GM19099 (cell line): ENCODE measurements around the gene SETBP1.

Experiments used
- POLR2A ChIP-seq: IDR thresholded peaks from 3 replicates; pipeline ENCODE4 v1.6.1; 2011; ENCODE audit warnings: low read depth; ENCODE audit not compliant: insufficient read length; ENCODE audit errors: extremely low read depth

SETBP1 gene

GRCh38 chr18:45050712-45051601 lies 370.3 kb downstream of the SETBP1 start:
- TF ChIP-seq POLR2A, result no peak

- no peak for TF ChIP-seq POLR2A
Measured at GRCh38 chr18:45054636-45055035, 373.9 kb downstream of the SETBP1 start.

DNA sequence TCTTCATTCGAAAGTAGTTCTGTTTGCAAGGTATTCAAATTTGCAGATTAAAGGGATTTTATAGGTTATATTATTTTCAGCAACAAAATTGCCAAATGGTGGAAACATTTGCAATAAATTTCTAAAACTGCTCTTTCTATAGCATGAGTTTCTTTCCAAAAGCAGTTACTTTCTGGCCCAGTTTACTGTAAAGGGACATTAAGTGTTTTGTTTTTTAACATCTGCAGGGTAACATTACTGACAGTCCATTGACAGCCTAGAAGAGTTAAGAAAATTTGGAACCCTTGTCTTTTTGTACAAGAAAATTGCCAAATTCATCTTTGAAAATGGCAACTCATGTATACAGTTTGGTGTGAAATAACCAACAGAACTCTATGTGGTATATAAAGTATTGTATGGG lies 375.1 kb downstream of the SETBP1 start:
- TF ChIP-seq POLR2A, result no peak

DNA sequence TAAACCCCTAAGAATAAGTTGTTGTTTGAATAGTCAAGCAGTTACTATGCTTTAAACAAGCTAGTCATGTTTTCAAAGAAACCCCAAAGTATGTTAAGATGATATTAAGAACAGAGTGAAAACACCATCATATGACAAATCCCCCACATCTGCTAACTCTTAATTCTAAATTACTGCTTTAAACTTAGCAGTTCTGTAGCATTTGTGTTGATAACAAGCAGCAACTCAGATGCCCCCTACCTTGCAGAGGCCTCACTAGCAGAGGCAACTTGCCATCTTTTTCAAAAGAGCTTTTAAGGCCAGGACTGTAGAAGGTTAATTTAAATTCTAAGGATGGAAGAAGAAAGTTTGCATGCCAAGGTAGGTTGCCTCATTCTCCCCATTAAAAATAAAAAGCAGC lies 376.2 kb downstream of the SETBP1 start:
- no peak for TF ChIP-seq POLR2A

- no peak for TF ChIP-seq POLR2A
Measured at GRCh38 chr18:45057955-45058600, 377.4 kb downstream of the SETBP1 start.

GRCh38 chr18:45059695-45060094 lies 379.0 kb downstream of the SETBP1 start:
- TF ChIP-seq POLR2A, result no peak

DNA sequence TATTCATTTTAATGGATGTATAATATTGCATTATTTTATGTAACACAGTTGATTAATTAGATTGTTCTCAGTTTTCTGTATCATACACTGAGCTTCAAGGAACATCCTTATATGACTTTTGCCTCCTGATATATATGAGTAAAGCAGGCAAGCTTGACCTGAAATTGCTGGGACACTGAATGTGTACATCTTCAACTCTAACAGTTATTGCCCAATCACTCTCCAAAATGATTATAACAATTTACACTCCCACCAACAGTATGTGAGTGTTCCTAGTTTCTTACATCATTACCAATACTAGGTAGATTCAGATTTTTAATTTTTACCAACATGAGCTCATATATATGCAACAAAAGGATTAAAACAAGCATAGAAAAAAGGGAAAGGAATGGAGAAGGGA lies 379.4 kb downstream of the SETBP1 start:
- no peak for TF ChIP-seq POLR2A

DNA sequence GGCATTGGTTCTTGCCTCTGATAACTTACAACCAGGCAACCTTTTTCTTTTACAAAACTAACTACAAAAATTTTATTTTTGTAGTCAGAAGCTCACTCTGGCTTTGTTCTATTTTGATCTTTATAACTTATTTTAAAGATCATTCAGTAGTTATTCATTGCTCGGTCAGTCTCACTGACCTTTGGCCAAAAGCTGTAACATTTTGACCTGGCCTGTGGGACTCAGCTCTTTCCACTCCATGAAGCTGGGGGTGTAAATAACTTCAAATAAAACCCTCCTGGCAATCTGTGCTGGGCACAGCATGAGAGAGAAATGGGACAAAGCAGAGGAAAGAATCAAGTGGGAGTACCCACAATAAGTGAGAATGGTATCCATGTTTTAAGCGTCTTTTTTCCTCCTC lies 380.7 kb downstream of the SETBP1 start:
- TF ChIP-seq POLR2A, result no peak

DNA sequence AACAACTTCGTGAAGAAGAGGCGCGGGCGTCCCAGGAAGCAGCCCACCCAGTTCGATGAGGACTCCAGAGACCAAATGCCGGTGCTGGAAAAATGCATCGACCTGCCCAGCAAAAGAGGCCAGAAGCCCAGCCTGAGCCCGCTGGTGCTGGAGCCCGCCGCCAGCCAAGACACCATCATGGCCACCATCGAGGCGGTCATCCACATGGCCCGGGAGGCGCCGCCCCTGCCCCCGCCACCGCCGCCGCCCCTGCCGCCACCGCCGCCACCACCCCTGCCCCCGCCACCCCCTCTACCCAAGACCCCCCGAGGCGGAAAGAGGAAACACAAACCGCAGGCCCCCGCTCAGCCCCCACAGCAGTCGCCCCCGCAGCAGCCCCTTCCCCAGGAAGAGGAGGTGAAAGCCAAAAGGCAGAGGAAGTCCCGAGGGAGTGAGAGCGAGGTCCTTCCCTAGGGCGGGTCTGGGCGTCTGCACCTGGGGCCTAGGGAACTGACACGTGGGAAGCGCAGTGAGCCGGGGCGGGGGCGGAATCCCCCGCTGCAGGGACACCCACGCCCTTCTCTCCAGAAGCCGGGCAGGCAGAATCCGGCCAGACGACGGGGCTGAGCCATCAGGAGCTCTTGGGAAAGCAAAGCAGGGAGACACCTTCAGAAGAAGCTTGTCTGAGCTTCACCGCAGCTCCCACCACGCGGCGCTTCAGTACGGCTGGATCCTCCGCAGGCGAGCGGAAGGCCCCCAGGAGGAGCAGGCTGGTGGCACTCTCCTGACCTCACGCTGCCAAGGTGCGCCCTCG lies 382.8 kb downstream of the SETBP1 start:
- no peak for TF ChIP-seq POLR2A

GRCh38 chr18:45066210-45066609 lies 385.5 kb downstream of the SETBP1 start:
- TF ChIP-seq POLR2A, result no peak

DNA sequence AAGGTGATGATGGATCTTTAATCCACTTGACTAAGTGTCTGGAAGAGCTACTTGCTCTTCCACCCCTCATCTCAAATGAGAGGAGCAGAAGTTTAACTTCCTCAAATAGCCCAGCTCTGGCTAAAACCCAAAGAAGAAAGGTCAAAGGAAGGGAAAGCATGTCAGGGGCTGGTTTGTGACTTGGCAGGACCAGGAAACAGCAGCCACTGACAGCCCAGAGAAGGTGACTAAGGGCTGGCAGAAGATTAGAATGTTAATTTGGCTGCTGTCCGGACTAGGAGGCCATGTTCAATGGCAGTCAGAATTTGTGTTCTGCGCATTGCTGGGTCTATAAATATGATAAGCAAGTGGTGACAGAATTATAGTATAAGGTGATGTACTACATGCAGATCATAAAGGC lies 386.2 kb downstream of the SETBP1 start:
- no peak for TF ChIP-seq POLR2A

DNA sequence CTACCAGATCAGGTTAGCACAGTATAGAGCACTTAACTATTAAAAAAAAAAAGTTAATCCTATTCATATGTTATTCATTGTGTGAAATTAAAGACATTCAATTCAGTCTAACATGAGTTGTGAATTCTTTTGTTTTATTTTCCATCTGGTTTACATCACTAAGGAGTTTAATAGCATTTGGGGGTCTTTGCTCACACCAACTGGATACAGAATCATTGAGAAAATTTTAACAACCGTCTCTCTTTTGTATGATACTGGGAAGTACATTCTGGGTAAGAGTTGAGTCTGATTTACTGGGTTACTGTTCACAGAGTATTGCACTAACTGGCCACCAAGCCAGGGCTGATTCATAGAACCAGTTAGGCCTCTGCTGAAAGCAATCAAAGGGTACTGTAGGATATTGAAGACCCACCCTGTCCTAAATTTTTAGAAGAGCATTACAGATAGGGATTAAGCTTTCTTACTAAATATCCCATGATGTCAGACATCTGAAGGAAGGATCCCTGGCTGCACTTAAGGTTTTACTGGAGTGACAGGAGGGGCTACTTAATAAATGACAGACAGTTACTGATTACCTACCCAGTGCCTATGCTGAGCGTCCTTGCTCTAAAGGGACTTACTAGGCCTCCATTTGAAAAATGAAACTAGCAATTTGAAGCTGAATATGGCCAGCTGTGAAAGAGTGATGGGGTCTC lies 387.9 kb downstream of the SETBP1 start:
- no peak for TF ChIP-seq POLR2A

DNA sequence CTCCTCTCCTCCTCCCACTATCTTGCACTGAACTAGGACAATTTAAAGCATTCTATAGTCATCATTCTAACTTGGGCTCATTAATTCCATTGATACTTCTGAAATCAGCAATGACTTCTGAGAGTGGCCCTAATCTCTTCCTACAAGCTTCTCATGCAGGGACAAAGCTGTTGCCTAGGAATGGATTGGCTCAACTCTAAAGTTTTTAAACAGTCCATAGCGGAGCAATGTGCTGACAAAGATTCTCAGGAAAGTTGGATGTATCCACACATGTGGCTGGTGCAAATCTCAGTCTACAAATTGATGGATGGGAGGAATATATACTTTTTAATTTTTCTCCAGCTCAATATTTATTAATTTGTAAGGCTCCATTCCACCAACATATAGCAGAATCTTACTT lies 388.9 kb downstream of the SETBP1 start:
- no peak for TF ChIP-seq POLR2A

GRCh38 chr18:45071956-45072355 lies 391.3 kb downstream of the SETBP1 start:
- no peak for TF ChIP-seq POLR2A

DNA sequence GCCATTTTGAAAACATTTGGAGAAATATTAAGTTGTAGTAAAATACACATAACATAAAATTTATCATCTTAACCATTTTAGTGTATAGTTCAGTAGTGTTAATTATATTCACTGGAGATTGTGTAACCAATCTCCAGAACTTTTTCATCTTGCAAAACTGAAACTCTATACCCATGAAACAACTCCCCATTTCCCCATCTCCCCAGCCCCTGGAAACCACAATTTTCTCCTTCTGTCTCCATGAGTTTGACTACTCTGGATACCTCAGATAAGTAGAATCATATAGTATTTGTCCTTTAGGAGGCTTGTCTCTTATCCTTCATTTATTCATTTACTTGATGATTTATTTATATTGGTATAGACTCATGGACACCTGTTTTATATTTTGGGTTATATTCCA lies 392.9 kb downstream of the SETBP1 start:
- no peak for TF ChIP-seq POLR2A
